GM21390 (cell line): ENCODE results near the gene F2R.
"Not testable (repeated sequence)": the region's sequence is repeated elsewhere in the genome, so short reads cannot be mapped to it uniquely, and the experiment has no call there.

Source experiments
- ATAC-seq: cut with Tn5 transposase; IDR thresholded peaks from one replicate; pipeline ENCODE4 v1.9.1; 2021; ENCODE audit not compliant: unreplicated experiment

Gene F2R

DNA sequence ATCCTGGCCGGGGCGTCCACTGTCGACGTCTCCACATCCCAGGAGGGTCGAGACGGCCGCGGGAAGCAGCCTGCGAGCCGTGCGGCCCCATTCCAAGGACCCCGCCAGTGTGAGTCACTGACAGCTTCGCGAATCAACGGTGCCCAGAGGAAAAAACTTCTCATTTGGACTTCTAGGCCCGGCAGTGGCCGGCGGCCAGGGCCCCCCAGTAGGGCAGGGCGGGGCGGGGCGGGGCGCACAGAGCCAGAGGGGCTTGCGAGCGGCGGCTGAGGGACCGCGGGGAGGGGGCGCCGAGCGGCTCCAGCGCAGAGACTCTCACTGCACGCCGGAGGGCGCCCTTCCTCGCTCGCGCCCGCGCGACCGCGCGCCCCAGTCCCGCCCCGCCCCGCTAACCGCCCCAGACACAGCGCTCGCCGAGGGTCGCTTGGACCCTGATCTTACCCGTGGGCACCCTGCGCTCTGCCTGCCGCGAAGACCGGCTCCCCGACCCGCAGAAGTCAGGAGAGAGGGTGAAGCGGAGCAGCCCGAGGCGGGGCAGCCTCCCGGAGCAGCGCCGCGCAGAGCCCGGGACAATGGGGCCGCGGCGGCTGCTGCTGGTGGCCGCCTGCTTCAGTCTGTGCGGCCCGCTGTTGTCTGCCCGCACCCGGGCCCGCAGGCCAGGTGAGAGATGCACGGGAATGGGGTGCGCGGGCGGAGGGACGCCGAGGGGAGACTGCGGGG lies at the start of gene F2R:
F2R (plus strand) TSS at position 391 of the 720 bp plus-strand sequence; CDS start at position 573, 182 bp downstream.
- ATAC-seq = peak; percentile 63

- ATAC-seq = no peak
Observed at GRCh38 chr5:76667495-76667894, 48.4 kb upstream of the F2R start.

GRCh38 chr5:76669245-76669644 lies 46.7 kb upstream of the F2R start:
- ATAC-seq = no peak

DNA sequence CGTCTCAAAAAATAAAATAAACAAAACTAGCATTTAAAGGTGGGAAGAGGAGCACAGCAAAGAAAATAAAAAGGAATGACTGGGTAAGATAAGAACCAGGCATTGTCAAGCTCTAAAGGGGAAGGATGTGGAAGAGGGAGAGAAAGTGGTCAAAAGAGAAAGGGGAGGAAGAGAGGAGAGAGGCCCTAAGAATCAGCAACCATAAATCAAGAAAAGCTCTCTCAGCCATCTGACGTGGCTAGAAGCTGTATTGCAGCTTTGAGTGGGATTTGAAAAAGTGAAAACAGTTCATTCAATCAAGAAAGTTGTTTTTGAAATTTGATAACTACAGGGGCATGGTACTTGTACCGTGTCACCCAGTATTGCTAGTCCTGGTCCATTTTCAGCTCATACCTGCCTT lies 45.4 kb upstream of the F2R start:
- no peak for ATAC-seq

GRCh38 chr5:76672242-76672641 lies 43.7 kb upstream of the F2R start:
- ATAC-seq = no peak

- no peak for ATAC-seq
Observed at GRCh38 chr5:76673125-76673524, 42.8 kb upstream of the F2R start.

- ATAC-seq = no peak
Observed at GRCh38 chr5:76674330-76675066, 41.4 kb upstream of the F2R start.

- no peak for ATAC-seq
Observed at GRCh38 chr5:76675364-76675763, 40.6 kb upstream of the F2R start.

- ATAC-seq = no peak
Observed at GRCh38 chr5:76677849-76678472, 38.0 kb upstream of the F2R start.

- no peak for ATAC-seq
Observed at GRCh38 chr5:76679231-76679630, 36.7 kb upstream of the F2R start.

DNA sequence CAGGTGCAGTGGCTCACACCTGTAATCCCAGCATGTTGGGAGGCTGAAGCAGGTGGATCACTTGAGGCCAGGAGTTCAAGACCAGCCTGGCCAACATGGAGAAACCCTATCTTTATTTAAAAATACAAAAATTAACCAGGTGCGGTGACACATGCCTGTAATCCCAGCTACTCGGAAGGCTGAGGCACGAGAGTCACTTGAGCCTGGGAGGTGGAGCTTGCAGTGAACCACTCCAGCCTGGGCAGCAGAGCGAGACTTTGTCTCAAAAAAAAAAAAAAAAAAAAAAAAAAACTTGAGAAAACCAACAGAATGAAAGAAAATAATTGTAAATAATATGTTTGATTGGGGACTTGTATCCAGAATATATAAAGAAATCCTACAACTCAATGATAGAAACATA lies 35.1 kb upstream of the F2R start:
- not testable (repeated sequence) for ATAC-seq

DNA sequence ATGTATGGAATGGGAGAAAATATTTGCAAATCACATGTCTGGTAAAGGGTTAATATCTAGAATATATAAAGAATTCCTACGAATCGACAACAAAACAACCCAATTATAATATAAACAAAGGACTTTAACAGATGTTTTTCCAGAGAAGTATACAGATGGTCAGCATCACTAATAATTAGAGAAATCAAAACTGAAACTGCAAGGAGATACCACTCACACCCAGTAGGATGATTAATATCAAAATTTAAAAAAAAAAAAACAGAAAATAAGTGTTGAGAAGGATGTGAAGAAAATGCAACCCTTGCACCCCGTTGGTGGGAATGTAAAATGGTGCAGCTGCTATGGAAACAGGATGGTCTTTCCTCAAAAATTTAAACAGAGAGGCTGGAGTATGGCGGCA lies 34.6 kb upstream of the F2R start:
- ATAC-seq = no peak

- ATAC-seq = no peak
Observed at GRCh38 chr5:76682387-76682786, 33.5 kb upstream of the F2R start.

- ATAC-seq = no peak
Observed at GRCh38 chr5:76683816-76684731, 31.9 kb upstream of the F2R start.

- no peak for ATAC-seq
Observed at GRCh38 chr5:76684756-76685519, 31.0 kb upstream of the F2R start.

DNA sequence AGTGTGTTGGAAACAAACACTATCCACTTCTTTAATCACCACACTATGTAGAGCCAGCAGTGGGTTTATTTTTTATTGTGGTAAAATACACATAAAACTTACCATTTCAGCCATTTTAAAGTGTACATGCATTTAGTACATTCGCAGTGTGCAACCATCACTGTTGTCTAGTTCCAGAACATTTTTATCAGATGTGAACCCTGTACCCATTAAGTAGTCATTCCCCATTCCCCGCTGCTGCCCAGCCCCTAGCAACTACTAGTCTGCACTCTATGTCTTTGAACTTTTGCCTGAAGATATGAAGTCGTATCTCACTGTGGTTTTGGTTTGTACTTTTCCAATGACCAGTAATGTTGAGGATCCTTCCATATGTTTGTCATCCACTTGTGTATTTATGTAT lies 30.2 kb upstream of the F2R start:
- ATAC-seq = no peak

- ATAC-seq = no peak
Observed at GRCh38 chr5:76688212-76688611, 27.7 kb upstream of the F2R start.

DNA sequence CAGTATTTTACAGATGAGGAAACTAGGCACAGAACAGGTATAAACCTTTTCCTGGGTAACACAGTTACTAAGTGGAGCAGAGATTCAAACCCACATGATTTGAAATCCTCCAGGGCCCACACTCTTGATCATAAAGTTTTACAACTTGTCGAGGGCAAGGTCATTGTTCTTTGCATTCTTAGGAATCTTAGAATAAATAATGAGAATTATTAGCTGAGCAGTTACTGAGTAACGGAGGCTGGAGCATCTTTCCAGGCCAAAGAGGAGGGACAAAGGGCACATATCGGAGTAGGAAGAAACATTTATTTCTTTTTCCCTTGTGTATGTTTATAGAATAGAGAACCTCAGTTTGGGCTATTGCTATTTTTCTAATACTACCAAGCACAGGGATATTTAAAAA lies 27.1 kb upstream of the F2R start:
- no peak for ATAC-seq

DNA sequence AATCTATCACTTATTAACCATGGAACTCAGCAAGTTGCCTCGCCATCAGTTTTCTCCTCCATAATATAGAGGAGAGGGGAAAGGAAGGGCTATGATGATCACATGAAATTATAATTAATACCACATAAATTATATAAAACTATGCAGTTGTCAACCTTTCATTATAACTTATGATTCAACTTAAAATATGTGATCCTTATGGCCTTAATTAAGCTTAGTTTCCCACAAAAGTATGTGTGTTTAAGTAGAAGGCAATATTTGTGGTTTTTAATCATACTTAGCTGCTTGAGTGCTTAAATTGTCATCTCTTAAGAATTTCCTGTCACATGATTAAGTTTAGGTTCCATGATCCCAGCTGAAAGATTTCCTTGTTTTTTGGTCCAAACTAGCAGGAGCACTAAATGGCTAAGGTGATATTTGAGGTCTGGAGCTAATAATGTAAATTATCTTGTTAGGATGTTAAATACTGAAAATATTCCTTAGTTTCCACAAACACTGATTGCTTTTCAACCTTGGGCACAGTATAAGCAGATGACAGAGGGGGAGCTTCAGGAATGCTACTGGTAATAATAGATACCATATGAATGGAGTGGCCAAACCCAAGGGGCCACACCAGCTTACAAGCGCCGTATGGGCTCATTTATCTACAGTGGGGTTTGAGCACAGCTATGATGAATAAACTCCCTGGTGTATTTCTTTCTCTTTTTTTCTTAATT lies 26.4 kb upstream of the F2R start:
- ATAC-seq = no peak
